ENCODE results near the gene OXSR1.

- TF ChIP-seq, protein P1, sequence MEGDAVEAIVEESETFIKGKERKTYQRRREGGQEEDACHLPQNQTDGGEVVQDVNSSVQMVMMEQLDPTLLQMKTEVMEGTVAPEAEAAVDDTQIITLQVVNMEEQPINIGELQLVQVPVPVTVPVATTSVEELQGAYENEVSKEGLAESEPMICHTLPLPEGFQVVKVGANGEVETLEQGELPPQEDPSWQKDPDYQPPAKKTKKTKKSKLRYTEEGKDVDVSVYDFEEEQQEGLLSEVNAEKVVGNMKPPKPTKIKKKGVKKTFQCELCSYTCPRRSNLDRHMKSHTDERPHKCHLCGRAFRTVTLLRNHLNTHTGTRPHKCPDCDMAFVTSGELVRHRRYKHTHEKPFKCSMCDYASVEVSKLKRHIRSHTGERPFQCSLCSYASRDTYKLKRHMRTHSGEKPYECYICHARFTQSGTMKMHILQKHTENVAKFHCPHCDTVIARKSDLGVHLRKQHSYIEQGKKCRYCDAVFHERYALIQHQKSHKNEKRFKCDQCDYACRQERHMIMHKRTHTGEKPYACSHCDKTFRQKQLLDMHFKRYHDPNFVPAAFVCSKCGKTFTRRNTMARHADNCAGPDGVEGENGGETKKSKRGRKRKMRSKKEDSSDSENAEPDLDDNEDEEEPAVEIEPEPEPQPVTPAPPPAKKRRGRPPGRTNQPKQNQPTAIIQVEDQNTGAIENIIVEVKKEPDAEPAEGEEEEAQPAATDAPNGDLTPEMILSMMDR (IDR thresholded peaks at IDR 0.05), result no peak
- no peak for TF ChIP-seq ZFX (IDR thresholded peaks at IDR 0.05; ENCODE audit: borderline replicate concordance)
Measured at GRCh38 chr3:38119821-38120692, 45.3 kb upstream of the OXSR1 start.

All from 22Rv1 (cell line).